NT2/D1 (cell line): ENCODE measurements around the gene GPD1.

ENCODE experiments used
- SUZ12 ChIP-seq: IDR thresholded peaks from 2 replicates; pipeline ENCODE4 v1.6.1; 2011; ENCODE audit not compliant: insufficient read length, insufficient read depth; ENCODE audit errors: extremely low read depth
- ZNF274 ChIP-seq: IDR thresholded peaks from 2 replicates; pipeline ENCODE4 v1.6.1; 2011; ENCODE audit warnings: mild to moderate bottlenecking, low read depth, low read length

DNA sequence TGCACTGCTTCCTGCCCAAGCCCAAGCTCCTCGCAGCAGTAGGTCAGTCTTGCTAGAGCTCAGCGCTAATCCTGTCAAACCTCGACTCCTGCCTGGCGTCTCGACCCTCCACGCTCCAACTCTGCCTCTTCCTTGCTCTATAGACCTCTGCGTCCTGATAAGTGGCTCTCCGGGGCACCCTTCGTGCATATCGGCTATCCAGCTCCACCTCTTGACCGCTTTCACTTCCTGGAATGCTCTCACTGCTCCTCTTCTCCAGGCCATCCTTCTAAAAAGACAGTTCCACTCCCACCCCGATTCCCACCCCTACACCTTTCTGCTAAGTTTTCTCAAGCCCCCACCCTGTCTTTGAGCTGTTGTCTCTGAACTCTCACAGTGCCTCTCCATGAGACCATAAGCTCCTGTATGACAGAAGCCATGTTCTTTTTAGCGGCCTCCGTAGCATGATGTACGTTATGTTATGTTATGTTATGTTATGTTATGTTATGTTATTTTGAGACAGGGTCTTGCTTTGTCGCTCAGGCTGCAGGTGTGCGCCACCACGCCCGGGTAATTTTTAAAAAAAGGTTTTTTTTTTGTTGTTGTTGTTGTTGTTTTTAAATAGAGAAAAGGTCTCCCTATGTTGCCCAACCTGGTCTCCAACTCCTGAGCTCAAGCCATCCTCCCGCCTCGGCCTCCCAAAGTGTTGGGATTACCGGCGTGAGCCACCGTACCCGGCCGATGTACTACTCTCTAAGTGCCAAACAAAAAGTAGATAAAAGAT is 8.8 kb downstream of the GPD1 start:
- TF ChIP-seq SUZ12 (no peak), ZNF274 (no peak)
